Activated T-helper 1 cell treated with Interleukin-2 at 50 U/mL for 16 hours (primary cell): ENCODE measurements around the gene PMP22.
"Not testable (repeated sequence)": the region's sequence is repeated elsewhere in the genome, so short reads cannot be mapped to it uniquely, and the experiment has no call there.

Experiments used
- DNase-seq: peaks from one replicate; pipeline ENCODE4 v3.0.0-alpha.2; 2020; ENCODE audit warnings: low read depth

PMP22 gene

DNA sequence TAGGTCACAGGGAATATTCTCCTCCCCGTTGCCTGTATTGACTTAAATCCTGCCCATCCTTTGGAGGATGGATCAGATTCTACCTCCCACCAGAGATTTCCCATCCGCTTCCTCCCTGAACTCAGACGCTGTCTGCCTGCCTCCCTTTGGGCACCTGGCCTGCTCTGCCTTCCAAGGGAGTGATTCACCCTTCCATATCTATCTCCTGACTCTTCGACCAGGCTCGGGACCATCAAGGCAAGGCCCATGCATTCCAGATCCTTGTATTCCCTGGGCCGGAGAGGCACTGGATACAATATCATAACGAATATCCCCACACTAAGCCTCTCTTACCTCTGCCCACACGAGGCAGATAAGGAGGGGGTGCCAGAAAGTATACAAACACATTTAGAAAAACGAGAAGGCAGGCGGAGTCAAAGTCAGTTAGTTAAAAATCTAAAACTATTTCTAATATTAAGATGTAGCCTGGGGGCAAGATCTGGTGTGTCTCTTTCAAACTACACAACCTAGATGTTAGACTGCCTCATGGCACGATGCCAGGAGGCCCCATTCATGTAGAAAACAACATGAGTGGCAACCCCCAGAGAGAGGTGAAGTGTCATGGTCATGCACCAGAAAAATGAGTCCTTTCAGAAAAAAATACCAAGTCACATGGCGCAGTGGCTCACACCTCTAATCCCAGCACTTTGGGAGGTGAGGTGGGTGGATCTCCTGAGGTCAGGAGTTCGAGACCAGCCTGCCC, 9.2 kb downstream of the PMP22 start:
- DNase-seq = no peak

GRCh38 chr17:15250135-15250860, 14.8 kb downstream of the PMP22 start:
- DNase-seq = no peak

GRCh38 chr17:15249487-15249886, 15.6 kb downstream of the PMP22 start:
- no peak for DNase-seq

DNA sequence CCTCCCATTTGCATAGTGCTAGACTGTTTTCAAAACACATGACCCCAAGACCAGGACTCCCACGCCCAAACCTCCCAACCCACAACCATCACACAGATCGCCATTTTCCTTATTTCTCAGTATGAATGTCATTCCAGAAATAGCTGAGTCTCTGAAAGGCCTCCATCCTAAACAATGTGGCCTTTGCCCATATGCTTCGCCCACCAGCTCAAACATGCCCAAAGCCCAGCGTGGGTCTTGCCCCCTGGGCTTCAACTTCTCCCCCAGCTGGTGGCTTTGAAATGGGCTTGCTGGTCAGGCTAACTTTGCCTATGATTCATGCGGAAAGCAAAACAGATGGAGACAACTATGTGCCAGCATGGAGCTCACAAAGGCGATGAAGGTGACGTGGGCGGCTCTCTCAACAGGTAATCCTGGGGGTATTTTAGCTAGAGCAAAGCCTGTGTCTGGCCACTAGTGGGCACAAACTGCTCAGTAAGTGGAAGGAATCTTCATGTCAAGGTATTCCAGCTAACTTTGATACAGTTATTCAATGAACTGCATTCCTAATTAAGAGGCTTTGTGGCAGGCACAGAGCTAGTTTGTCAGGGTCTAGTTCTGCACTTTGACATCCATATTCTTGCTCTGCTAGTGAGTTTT, 17.1 kb downstream of the PMP22 start:
- DNase-seq = no peak

DNA sequence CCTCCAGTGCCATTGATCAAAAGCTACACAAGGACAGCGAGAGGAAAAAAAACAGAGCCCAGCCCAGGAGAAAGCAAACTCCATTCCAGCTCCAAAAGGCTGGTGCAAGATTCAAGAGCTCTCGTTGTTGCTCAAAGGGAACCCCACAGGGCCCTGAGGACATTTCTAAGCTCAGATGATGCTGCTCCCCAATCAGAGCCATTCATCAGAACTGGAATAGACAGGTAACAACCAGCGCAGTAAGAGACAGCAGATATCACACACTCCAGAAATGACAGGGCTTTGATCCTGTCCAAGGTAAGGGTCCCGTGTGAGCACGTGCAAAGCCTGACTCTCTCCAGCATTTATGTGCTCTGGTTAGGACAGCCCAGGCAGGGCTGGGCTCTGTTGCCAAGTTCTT, 20.1 kb downstream of the PMP22 start:
- DNase-seq = no peak

DNA sequence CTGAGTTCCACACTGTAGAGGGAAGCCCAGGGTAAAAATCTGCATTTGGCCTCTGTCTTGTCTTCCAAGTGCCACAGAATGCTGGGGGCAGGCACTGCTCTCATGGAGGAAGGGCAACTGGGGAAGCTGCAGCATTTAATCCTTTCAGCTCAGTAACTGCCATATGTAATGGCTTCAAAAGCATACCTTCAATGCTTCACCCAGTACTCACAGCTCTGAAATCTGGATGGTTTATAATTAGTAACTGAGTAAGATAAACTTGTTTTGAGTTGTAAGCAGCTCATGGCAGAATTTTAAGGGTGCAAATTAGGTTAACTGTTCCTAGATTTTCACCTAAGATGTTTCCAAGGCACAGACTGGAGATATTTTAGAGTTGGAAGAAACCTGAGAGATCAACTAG, 24.5 kb downstream of the PMP22 start:
- no peak for DNase-seq

DNA sequence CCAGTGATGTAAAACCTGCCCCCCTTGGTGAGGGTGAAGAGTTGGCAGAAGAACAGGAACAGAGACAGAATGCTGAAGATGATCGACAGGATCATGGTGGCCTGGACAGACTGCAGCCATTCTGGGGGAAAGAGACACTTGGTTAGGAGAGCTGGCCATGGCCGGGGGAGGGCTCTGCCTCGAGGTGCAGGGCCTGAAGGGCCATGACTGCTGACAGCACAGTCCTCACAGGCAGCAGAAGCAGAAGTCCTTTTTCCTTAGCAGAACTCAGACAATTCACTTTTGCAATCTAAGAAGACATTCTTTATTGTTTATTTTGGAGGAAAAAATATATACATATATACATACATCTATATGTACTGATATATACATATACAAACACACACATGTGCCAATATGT, 25.6 kb downstream of the PMP22 start:
- DNase-seq = no peak

- DNase-seq = no peak
Observed at GRCh38 chr17:15238676-15239422, 26.3 kb downstream of the PMP22 start.

- no peak for DNase-seq
Observed at GRCh38 chr17:15238057-15238456, 27.1 kb downstream of the PMP22 start.

DNA sequence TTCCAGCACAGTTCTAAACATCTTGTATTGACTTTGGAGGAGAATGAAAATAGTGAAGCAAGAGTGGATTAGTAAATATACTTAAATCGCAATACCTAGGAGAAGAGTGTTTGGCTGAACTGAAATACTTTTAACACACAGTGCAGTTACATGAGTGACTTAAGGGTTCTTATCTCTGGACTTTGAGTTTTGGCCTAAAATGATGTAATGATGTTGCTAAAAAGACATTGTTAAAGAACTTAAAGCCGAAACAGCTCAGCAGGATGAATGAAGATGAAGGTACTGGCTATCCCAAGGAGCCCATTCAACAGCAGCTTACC, 28.1 kb downstream of the PMP22 start:
- no peak for DNase-seq

GRCh38 chr17:15236281-15237105, 28.6 kb downstream of the PMP22 start:
- no peak for DNase-seq

GRCh38 chr17:15233971-15234370, 31.2 kb downstream of the PMP22 start:
- no peak for DNase-seq

DNA sequence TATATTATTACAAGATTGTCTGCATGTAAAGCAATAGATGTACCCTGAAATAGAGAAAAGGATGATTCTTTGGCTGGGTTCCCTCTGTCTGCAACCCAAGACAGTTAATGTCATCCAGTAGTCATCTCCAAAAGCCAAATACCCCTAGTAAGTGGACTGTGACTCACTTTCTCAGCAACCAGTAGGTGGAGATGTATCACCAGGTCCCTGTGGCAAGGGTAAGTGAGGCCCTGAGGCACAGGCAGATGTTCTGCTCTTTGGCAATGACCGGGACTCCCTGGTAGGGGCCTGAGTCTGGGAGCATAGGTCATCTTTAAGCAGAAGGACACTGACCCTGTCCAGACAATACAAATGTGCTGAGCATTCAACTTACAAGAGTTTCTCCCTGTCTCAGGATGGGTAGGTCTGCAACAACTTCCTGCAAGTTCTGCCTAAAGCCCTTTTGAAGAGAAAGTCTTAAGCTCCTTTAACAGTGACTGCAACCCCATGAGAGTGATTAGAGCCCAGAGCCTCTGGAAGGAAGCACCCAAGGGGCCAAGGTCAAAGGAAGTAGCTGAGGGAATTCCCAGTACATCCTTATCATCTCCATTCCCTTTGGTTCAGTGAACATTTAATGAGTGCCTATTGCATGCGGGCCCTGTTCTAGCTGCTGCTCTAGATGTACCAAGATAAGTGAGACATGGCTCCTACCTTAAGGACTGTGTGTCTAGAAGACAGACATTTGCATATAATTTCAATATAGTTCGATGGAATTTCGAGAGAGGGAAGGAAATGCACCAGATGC, 31.9 kb downstream of the PMP22 start:
- no peak for DNase-seq

DNA sequence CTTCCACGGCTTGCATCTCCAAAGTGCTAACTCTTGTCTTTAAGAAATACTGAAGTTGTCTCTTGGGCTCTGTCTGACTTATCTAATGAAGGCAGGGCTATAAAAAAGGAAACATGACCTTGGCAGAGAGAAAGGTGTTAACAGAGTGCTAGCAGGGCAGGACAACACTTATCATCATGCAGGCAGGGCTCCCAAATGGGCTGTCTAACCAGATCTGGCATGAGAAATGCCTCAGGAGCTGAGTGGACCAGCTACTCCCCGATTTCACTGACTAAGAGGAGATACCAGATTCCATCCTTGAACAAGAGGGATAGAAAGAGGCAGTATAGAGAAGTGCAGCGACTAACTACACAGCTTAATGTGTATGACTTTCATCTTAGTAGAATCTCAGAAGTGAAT, 32.6 kb downstream of the PMP22 start:
- DNase-seq = no peak

- DNase-seq = no peak
Observed at GRCh38 chr17:15231851-15232516, 33.1 kb downstream of the PMP22 start.

GRCh38 chr17:15230866-15231265, 34.3 kb downstream of the PMP22 start:
- DNase-seq = no peak

DNA sequence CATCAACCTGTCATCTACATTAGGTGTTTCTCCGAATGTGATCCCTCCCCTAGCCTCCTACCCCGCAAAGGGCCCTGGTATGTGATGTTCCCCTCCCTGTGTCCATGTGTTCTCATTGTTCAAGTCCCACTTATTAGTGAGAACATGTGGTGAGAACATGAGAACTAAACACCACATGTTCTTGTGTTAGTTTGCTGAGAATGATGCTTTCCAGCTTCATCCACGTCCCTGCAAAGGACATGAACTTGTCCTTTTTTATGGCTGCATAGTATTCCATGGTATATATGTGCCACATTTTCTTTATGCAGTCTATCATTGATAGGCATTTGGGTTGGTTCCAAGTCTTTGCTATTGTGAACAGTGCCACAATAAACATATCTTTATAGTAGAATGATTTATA, 43.3 kb downstream of the PMP22 start:
- not testable (repeated sequence) for DNase-seq

DNA sequence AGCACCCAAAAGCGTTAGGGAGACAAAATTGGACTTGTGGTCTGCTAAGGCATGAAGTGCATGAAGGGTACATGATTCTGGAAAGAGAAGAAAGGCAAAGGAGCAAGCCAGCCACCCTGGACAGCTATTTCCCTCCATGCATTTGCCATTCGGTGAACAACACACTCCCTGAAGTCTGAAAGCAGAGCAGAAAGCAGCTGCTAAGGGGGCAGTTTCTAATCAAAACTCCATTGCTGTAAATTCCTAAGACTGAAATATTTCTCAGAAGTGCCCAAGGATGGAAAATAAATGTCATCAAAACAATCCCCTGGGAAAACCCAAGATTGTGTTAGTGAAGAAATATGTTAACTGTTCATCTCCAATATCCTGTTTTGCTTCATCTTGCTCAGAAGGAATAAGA, 44.3 kb downstream of the PMP22 start:
- DNase-seq = no peak

DNA sequence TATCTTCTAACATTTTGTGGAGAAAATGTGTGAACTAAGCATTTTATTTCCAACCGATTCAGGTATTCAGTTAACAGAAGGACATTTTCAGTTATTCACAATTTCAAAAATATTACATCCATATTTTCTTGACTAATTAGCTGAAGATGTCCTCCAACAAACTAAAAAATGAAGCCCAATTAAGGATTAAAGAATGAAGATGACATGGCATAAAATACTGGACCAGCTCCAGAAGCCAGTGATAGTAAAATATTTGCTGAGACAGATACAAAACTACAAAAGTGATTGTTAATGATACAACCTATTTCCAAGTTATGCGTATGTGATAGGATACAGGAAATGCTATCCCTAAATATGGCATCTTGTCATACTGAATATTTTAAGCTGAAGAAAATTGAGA, 48.6 kb downstream of the PMP22 start:
- DNase-seq = no peak

GRCh38 chr17:15213381-15214087, 51.6 kb downstream of the PMP22 start:
- no peak for DNase-seq
